ENCODE measurements around the gene NOTCH4. TPM values are rescaled to one million over a fixed set of nuclear protein-coding genes. Genes with fewer than 3 reads are reported as not detected.

Gene NOTCH4
- total RNA-seq, 1 donor from 2014 or later: 5.0 TPM

- no peak for DNase-seq
These were observed 42.6 kb downstream of the NOTCH4 start for GRCh38 chr6:32181148-32181702.

- no peak for DNase-seq
These were observed 44.0 kb downstream of the NOTCH4 start for GRCh38 chr6:32179766-32180405.

GRCh38 chr6:32178547-32179440 lies 45.1 kb downstream of the NOTCH4 start:
- no peak for DNase-seq

- peak; percentile 99 for DNase-seq
These were observed 45.9 kb downstream of the NOTCH4 start, which contains the start of gene RNF5 for GRCh38 chr6:32177788-32178546. Gene RNF5, plus strand, starts transcription at chr6:32178405. Its CDS starts 107 bp downstream, at chr6:32178512.

GRCh38 chr6:32177183-32177787 lies 46.6 kb downstream of the NOTCH4 start:
- DNase-seq: no peak

- DNase-seq: no peak
These were observed 47.2 kb downstream of the NOTCH4 start for GRCh38 chr6:32176476-32177182.

GRCh38 chr6:32175711-32176475 lies 48.0 kb downstream of the NOTCH4 start, which contains the start of gene AGPAT1:
Gene AGPAT1, minus strand, starts transcription at chr6:32176084. Its CDS starts 4,588 bp downstream, at chr6:32171496.
- peak; percentile 97 for DNase-seq

GRCh38 chr6:32175322-32175710 lies 48.6 kb downstream of the NOTCH4 start:
- no peak for DNase-seq

- DNase-seq: no peak
These were observed 49.5 kb downstream of the NOTCH4 start for GRCh38 chr6:32174416-32174815.

- DNase-seq: no peak
These were observed 50.7 kb downstream of the NOTCH4 start for GRCh38 chr6:32173051-32173727.

GRCh38 chr6:32171234-32171633 lies 52.6 kb downstream of the NOTCH4 start:
- no peak for DNase-seq

GRCh38 chr6:32170294-32170693 lies 53.6 kb downstream of the NOTCH4 start:
- no peak for DNase-seq

GRCh38 chr6:32168807-32169591 lies 54.9 kb downstream of the NOTCH4 start:
- DNase-seq: no peak

- DNase-seq: no peak
These were observed 55.5 kb downstream of the NOTCH4 start for GRCh38 chr6:32168350-32168749.

GRCh38 chr6:32167761-32168262 lies 56.1 kb downstream of the NOTCH4 start:
- DNase-seq: no peak

GRCh38 chr6:32167154-32167760 lies 56.6 kb downstream of the NOTCH4 start:
- DNase-seq: no peak

GRCh38 chr6:32166411-32167061 lies 57.3 kb downstream of the NOTCH4 start:
- no peak for DNase-seq

GRCh38 chr6:32164295-32164694 lies 59.6 kb downstream of the NOTCH4 start, which contains the start of gene EGFL8:
Gene EGFL8, plus strand, starts transcription at chr6:32164595. Its CDS starts 1,571 bp downstream, at chr6:32166166.
- no peak for DNase-seq
